B cell (primary cell): Measurements from ENCODE around the gene PRPF38B. TPM values are rescaled to one million over a fixed set of nuclear protein-coding genes. Genes with fewer than 3 reads are reported as not detected.

Experiments used
- ATAC-seq: fragments of 200-7000 bp; cut with Tn5 transposase; one replicate; pipeline ENCODE4 v1.10.0; 2021; ENCODE audit warnings: low read depth, mild to moderate bottlenecking, moderate number of reproducible peaks, moderate library complexity
- CTCF ChIA-PET: fragments of 350-600 bp; sonication (Branson Sonifier 250); formaldehyde crosslinking; loops from one replicate; lab custom pipeline; 2021; ENCODE audit warnings: antibody characterized with exemption, inconsistent platforms; lab: Charles Lee
- POLR2A ChIA-PET: fragments of 350-600 bp; sonication (Branson Sonifier 250); formaldehyde crosslinking; loops from one replicate; lab custom pipeline; 2021; ENCODE audit warnings: antibody characterized with exemption; lab: Charles Lee
- DNase-seq: peaks from one replicate; pipeline ENCODE4 v3.0.0; 2013
- H2AFZ ChIP-seq: 2 replicates; pipeline ENCODE4 v1.6.1; 2012; ENCODE audit warnings: mild to moderate bottlenecking, low read depth, low read length; ENCODE audit not compliant: insufficient read depth, poor library complexity, severe bottlenecking
- H3K27ac ChIP-seq, 2 donors: 1 replicate in 1 of 2; 2 replicates in 1 of 2; pipeline ENCODE4 v1.5.1; 2012 to 2013; ENCODE audit warnings: low read length in 2 of 2, mild to moderate bottlenecking in 2 of 2, moderate library complexity in 1 of 2
- H3K27me3 ChIP-seq, 4 experiments: fragments of 200-600 bp in 1 of 4; sonication (generic) in 1 of 4; replicated peaks in 1 of 4; 1 replicate in 2 of 4; 2 replicates in 2 of 4; pipeline versions ENCODE4 v1.6.1 to v1.7.0; 2013 to 2016; ENCODE audit warnings: low read length in 3 of 4, mild to moderate bottlenecking in 2 of 4, mixed read lengths in 1 of 4, moderate library complexity in 1 of 4; ENCODE audit not compliant: insufficient read depth in 4 of 4, control insufficient read depth in 3 of 4; ENCODE audit errors: control extremely low read depth in 1 of 4
- H3K36me3 ChIP-seq, 2 experiments: replicated peaks in 1 of 2; 1 replicate in 1 of 2; 2 replicates in 1 of 2; pipeline versions ENCODE4 v1.6.1 to v1.7.1; 2013; ENCODE audit warnings: low read length in 1 of 2; ENCODE audit not compliant: insufficient read depth in 2 of 2, control insufficient read depth in 1 of 2; ENCODE audit errors: control extremely low read depth in 1 of 2, extremely low read depth in 1 of 2
- H3K4me1 ChIP-seq, 2 donors: fragments of 200-600 bp in 1 of 2; sonication (generic) in 1 of 2; 1 replicate in 1 of 2; 2 replicates in 1 of 2; pipeline versions ENCODE4 v1.5.1 to v1.6.1; 2013 to 2017; ENCODE audit warnings: low read length in 2 of 2; ENCODE audit not compliant: control insufficient read depth in 2 of 2, insufficient read depth in 2 of 2
- H3K4me2 ChIP-seq: replicated peaks from 2 replicates; pipeline ENCODE3; 2012; ENCODE audit warnings: mild to moderate bottlenecking, low read depth, low read length; ENCODE audit not compliant: poor library complexity, severe bottlenecking
- H3K4me3 ChIP-seq, 5 experiments: fragments of 200-600 bp in 1 of 5; sonication (generic) in 1 of 5; 1 replicate in 3 of 5; 2 replicates in 2 of 5; pipeline versions ENCODE4 v1.5.1 to v1.7.0; 2011 to 2016; ENCODE audit warnings: low read length in 4 of 5, mild to moderate bottlenecking in 4 of 5, low read depth in 2 of 5, control low read depth in 1 of 5, moderate library complexity in 1 of 5; ENCODE audit not compliant: insufficient read depth in 1 of 5; ENCODE audit errors: control extremely low read depth in 1 of 5, extremely low read depth in 1 of 5
- H3K79me2 ChIP-seq: fragments of 200-600 bp; sonication (generic); one replicate; pipeline ENCODE4 v1.6.0; 2016; ENCODE audit warnings: low read length; ENCODE audit not compliant: control insufficient read depth, insufficient read depth
- H3K9ac ChIP-seq: fragments of 200-600 bp; sonication (generic); 2 replicates; pipeline ENCODE4 v1.6.1; 2017; ENCODE audit warnings: mild to moderate bottlenecking, low read length, moderate library complexity
- H3K9me3 ChIP-seq, 3 donors: one replicate each; pipeline versions ENCODE4 v1.6.1 to v1.7.1; 2013; ENCODE audit warnings: low read length in 2 of 3; ENCODE audit not compliant: control insufficient read depth in 2 of 3, insufficient read depth in 1 of 3; ENCODE audit errors: control extremely low read depth in 1 of 3
- H4K20me1 ChIP-seq: 2 replicates; pipeline ENCODE4 v1.6.0; 2012; ENCODE audit warnings: mild to moderate bottlenecking, low read length; ENCODE audit not compliant: insufficient read depth, control insufficient read depth, poor library complexity, severe bottlenecking
- H3K27ac Mint-ChIP-seq: one replicate; pipeline ENCODE4 v1.8.0; 2021; ENCODE audit warnings: mixed read lengths
- H3K27me3 Mint-ChIP-seq: one replicate; pipeline ENCODE4 v1.8.0; 2021; ENCODE audit warnings: mixed read lengths
- H3K4me1 Mint-ChIP-seq: one replicate; pipeline ENCODE4 v1.8.0; 2021; ENCODE audit warnings: mixed read lengths
- H3K4me3 Mint-ChIP-seq: one replicate; pipeline ENCODE4 v1.8.0; 2021; ENCODE audit warnings: mixed read lengths
- H3K9me3 Mint-ChIP-seq: one replicate; pipeline ENCODE4 v1.8.0; 2022; ENCODE audit warnings: mixed read lengths; ENCODE audit not compliant: insufficient read depth
- EZH2 ChIP-seq: IDR thresholded peaks from 2 replicates; pipeline ENCODE4 v1.6.1; 2012; ENCODE audit warnings: borderline replicate concordance, low read depth, mild to moderate bottlenecking, moderate library complexity, low read length; ENCODE audit not compliant: insufficient read depth, poor library complexity, severe bottlenecking
- WGBS: methylation state at CpG from one replicate; pipeline ENCODE4 v1.1.5; 2013; ENCODE audit warnings: missing lambda C conversion rate; ENCODE audit not compliant: insufficient coverage; 5-methylcytosine and 5-hydroxymethylcytosine counted together
- intact Hi-C: fragments of 100-400 bp; cut with micrococcal nuclease; formaldehyde crosslinking; loops from one replicate; pipeline ENCODE4 v1.10.0; 2022
- polyA plus RNA-seq: library from polyadenylated mRNA; depleted of rRNA; stranded (reverse); fragments of >200 nt; gene quantifications from 2 replicates; pipeline ENCODE4 v1.2.3, GENCODE V29; 2012
- total RNA-seq, 2 donors: library from RNA; stranded (reverse); fragments of 120-200 nt in 1 of 2; gene quantifications; 1 replicate in 1 of 2; 2 replicates in 1 of 2; pipeline versions ENCODE4 v1.2.3 to v1.2.4, GENCODE V29; 2013 to 2022
- TF ChIP-seq, protein P1 (sequence below): fragments of 200-600 bp; IDR thresholded peaks from one replicate; pipeline ENCODE4 v1.8.0; 2022; ENCODE audit warnings: antibody characterized with exemption, mild to moderate bottlenecking

Gene PRPF38B
- total and polyA plus RNA-seq, 2 donors (not counting 1 experiment from before 2014, with no cell fraction given): 48.7 to 114 TPM

DNA sequence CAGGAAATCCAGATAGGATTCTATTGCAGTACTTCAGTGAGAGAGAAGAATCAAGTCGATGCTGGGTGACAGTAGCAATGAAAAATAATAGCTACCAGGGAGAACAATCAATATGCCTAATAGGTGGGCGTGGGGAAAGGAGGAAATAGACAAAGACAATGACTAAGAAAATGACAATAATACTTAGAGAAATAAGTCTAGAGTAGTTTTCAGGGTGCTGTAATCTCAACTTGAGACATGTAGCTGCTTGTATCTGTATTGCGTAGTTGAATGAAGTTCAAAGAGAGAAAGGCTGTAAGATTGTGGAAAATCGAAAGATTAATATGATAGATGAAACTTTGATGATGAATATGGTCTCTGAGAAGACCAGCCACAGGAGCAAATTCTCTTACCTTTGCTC, 57.0 kb downstream of the PRPF38B start:
- Histone ChIP-seq H3K27me3 (no peaks in the 10 kb centered on the region), H3K36me3 (peaks cover 6 to 7% of the 10 kb centered on the region in 2 experiments), H3K4me1 (peaks cover 4 to 5% of the 10 kb centered on the region in 2 donors), H4K20me1 (no peaks in the 10 kb centered on the region), H3K4me2 (no peak overlapping the region), H3K4me3 (no peak overlapping the region), H2AFZ (no peak overlapping the region), H3K79me2 (peaks cover 37% of the 10 kb centered on the region), H3K27ac (no peak overlapping the region), H3K9ac (no peak overlapping the region), H3K9me3 (no peaks in the 10 kb centered on the region)
- H3K4me3 Mint-ChIP-seq: no peak overlapping the region
- no peaks in the 10 kb centered on the region for H3K27me3 Mint-ChIP-seq
- no peak for DNase-seq
- intact Hi-C loops: loop anchor here (5.0 kb wide), 5 partner anchors 213 to 552 kb away; partner anchors contain the start of genes CLCC1, ELAPOR1 and TMEM167B
- TF ChIP-seq, protein P1, sequence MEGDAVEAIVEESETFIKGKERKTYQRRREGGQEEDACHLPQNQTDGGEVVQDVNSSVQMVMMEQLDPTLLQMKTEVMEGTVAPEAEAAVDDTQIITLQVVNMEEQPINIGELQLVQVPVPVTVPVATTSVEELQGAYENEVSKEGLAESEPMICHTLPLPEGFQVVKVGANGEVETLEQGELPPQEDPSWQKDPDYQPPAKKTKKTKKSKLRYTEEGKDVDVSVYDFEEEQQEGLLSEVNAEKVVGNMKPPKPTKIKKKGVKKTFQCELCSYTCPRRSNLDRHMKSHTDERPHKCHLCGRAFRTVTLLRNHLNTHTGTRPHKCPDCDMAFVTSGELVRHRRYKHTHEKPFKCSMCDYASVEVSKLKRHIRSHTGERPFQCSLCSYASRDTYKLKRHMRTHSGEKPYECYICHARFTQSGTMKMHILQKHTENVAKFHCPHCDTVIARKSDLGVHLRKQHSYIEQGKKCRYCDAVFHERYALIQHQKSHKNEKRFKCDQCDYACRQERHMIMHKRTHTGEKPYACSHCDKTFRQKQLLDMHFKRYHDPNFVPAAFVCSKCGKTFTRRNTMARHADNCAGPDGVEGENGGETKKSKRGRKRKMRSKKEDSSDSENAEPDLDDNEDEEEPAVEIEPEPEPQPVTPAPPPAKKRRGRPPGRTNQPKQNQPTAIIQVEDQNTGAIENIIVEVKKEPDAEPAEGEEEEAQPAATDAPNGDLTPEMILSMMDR: no peak
- TF ChIP-seq EZH2: no peak
- 100% methylated on average over 2 of the region's 4 CpGs for WGBS
- H3K9me3 Mint-ChIP-seq: no peaks in the 10 kb centered on the region
- no peak overlapping the region for H3K27ac Mint-ChIP-seq
- POLR2A ChIA-PET: no interaction called here
- peaks cover 33% of the 10 kb centered on the region for H3K4me1 Mint-ChIP-seq
- ATAC-seq: no peak
- CTCF ChIA-PET: interaction anchor here (0.5 kb wide), 1 partner anchor 458 kb away, joined by 3 read pairs; no protein-coding TSS in a partner anchor

DNA sequence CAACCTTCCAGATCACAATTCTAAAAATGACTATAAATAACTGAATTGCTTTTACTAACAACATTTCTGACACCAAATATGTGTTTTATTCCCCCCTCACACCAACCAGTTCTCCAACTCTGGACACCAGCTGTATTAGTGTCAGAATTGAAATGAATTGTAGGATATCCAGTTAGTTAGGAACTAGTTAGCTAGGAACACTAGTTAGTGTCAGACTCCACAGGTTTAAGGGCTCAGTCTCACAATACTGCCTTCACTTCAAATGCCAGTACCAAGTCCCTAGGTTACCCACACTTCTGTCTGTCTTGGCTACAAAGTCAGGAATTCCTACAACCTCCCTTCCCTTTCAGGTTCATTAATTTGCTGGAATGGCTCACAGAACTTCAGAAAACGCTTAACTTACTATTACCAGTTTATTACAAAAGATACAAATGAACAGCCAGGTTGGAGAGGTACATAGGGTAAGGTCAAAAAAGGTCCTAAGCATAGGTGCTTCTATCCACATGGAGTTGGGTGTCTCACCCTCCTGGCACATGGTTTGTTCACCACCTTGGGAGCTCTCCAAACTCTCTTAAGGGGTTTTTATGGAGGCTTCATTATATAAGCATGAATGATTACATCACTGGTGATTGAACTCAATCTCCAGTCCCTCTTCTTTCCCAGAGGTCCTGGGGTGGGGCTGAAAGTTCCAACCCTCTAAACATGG, 58.5 kb downstream of the PRPF38B start:
- CTCF ChIA-PET: interaction anchor here (0.6 kb wide), 1 partner anchor 25 kb away, joined by 3 read pairs; no protein-coding TSS in a partner anchor
- H3K27me3 Mint-ChIP-seq: no peaks in the 10 kb centered on the region

More for the DNA sequence above, 58.5 kb downstream of the PRPF38B start:
- POLR2A ChIA-PET: no interaction called here
- peaks cover 40% of the 10 kb centered on the region for H3K79me2 ChIP-seq
- no peak overlapping the region for H3K9ac ChIP-seq
- no peak overlapping the region for H3K4me3 ChIP-seq
- no peak overlapping the region for H2AFZ ChIP-seq
- H3K27ac ChIP-seq: no peak overlapping the region
- ATAC-seq (no peak), DNase-seq (no peak)
- no peak overlapping the region for H3K4me2 ChIP-seq
- H3K9me3 Mint-ChIP-seq: no peaks in the 10 kb centered on the region
- no peak overlapping the region for H3K27ac Mint-ChIP-seq
- H3K27me3 ChIP-seq: no peaks in the 10 kb centered on the region
- no peaks in the 10 kb centered on the region for H4K20me1 ChIP-seq
- H3K4me3 Mint-ChIP-seq: no peak overlapping the region
- no peaks in the 10 kb centered on the region for H3K9me3 ChIP-seq
- no peak for TF ChIP-seq EZH2
- TF ChIP-seq, protein P1: no peak
- H3K4me1 Mint-ChIP-seq: peaks cover 33% of the 10 kb centered on the region
- WGBS: no CpG with 5 or more reads among the region's 1 CpG
- peaks cover 4 to 5% of the 10 kb centered on the region in 2 donors for H3K4me1 ChIP-seq
- H3K36me3 ChIP-seq: peaks cover 7 to 17% of the 10 kb centered on the region in 2 experiments
- intact Hi-C loops: no loop called here
